ENCODE measurements around the gene ABHD12. TPM values are rescaled to one million over a fixed set of nuclear protein-coding genes. Genes with fewer than 3 reads are reported as not detected.

ABHD12 gene
- total RNA-seq, 2 donors from 2014 or later, result 54.2 to 60.6 TPM

GRCh38 chr20:25421102-25421501 lies 30.5 kb upstream of the ABHD12 start:
- Histone ChIP-seq H3K4me1 (no peaks in the 10 kb centered on the region), H3K36me3 (no peaks in the 10 kb centered on the region), H3K27me3 (no peaks in the 10 kb centered on the region), H3K4me3 (no peak overlapping the region), H3K9me3 (no peaks in the 10 kb centered on the region), H3K9ac (ENCODE audit: low read depth in 2 of 2, low read length in 2 of 2) (no peak overlapping the region), H3K27ac (no peak overlapping the region)
- TF ChIP-seq CTCF (IDR thresholded peaks at IDR 0.05), result no peak
- intact Hi-C loops (cut with DNase I), result no loop called here
- no peak for DNase-seq

DNA sequence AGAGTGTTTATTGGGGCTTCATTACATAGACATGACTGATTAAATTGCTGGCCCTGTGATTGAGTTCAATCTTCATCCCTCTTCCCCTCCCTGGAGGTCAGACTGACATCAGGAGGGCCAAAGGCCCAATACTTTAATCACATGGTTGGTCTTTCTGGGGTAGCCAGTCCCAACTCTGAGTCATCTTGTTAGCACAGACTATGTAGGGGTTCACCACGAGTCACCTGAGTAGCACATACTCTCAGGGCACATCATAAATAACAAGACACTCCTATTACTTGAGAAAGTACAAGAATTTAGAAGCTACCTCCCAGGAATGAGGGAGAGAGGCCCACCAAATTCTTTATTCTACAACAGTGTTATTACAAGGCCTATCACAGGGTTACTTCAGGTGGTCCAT lies 28.1 kb upstream of the ABHD12 start:
- intact Hi-C loops (cut with DNase I), result no loop called here
- no peak overlapping the region for H3K9ac ChIP-seq (ENCODE audit: low read depth in 2 of 2, low read length in 2 of 2)
- no peak for DNase-seq

GRCh38 chr20:25408890-25409289 lies 18.3 kb upstream of the ABHD12 start:
- Histone ChIP-seq H3K9me3 (no peaks in the 10 kb centered on the region), H3K27ac (no peak overlapping the region), H3K4me3 (no peak overlapping the region), H3K27me3 (no peaks in the 10 kb centered on the region), H3K4me1 (no peaks in the 10 kb centered on the region), H3K36me3 (no peaks in the 10 kb centered on the region), H3K9ac (ENCODE audit: low read depth in 2 of 2, low read length in 2 of 2) (no peak overlapping the region)
- intact Hi-C loops (cut with DNase I), result loop anchor here (10.0 kb wide), 1 partner anchor 344 kb away; no protein-coding TSS in a partner anchor
- no peak for TF ChIP-seq CTCF (IDR thresholded peaks at IDR 0.05)
- no peak for DNase-seq

More for the DNA sequence above, 28.1 kb upstream of the ABHD12 start:
- no peaks in the 10 kb centered on the region for H3K4me1 ChIP-seq
- no peaks in the 10 kb centered on the region for H3K36me3 ChIP-seq
- no peak overlapping the region for H3K27ac ChIP-seq
- no peaks in the 10 kb centered on the region for H3K9me3 ChIP-seq
- TF ChIP-seq CTCF (IDR thresholded peaks at IDR 0.05), result no peak
- H3K27me3 ChIP-seq, result no peaks in the 10 kb centered on the region
- no peak overlapping the region for H3K4me3 ChIP-seq

DNA sequence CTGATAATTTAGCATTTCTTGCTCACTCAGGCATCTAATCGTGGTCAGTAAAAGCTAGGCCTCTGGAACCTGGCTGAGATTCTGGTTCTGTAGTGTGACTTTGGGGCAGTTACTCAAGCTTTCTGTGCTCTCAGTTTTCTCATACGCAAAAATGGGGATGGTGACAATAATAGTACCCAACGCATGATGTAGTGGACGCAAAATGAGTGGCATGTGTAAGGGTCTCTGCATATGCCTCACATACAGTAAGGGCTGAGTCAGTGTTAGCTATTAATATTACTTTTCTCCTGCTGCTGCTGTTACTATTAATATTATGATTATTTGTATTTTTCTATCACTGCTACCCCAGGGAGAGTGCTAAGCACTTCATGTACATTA lies 17.5 kb upstream of the ABHD12 start:
- H3K4me3 ChIP-seq, result peak overlapping the region; percentile 75
- no peak for TF ChIP-seq CTCF (IDR thresholded peaks at IDR 0.05)
- no peak overlapping the region for H3K27ac ChIP-seq
- no peak for DNase-seq
- intact Hi-C loops (cut with DNase I), result loop anchor here (10.0 kb wide), 1 partner anchor 343 kb away; no protein-coding TSS in a partner anchor
- H3K27me3 ChIP-seq, result no peaks in the 10 kb centered on the region
- H3K9ac ChIP-seq (ENCODE audit: low read depth in 2 of 2, low read length in 2 of 2), result peak overlapping the region; percentile 76 to 83
- no peaks in the 10 kb centered on the region for H3K36me3 ChIP-seq
- no peaks in the 10 kb centered on the region for H3K9me3 ChIP-seq
- no peaks in the 10 kb centered on the region for H3K4me1 ChIP-seq

- intact Hi-C loops (cut with DNase I), result loop anchor here (10.0 kb wide), 1 partner anchor 343 kb away; no protein-coding TSS in a partner anchor
- no peak within 1 kb of the TSS for H3K27ac ChIP-seq
Measured at GRCh38 chr20:25407311-25408169, 16.9 kb upstream of the ABHD12 start, which contains the start of gene GINS1. Gene GINS1 (plus strand): TSS chr20:25407673. CDS start chr20:25407821, 148 bp downstream.

More at GRCh38 chr20:25407311-25408169, 16.9 kb upstream of the ABHD12 start, which contains the start of gene GINS1:
- DNase-seq, result peak; percentile 92
- no peak for TF ChIP-seq CTCF (IDR thresholded peaks at IDR 0.05)
- H3K36me3 ChIP-seq, result no peaks in the 10 kb centered on the region
- H3K4me1 ChIP-seq, result no peaks in the 10 kb centered on the region
- H3K9me3 ChIP-seq, result no peaks in the 10 kb centered on the region
- H3K9ac ChIP-seq (ENCODE audit: low read depth in 2 of 2, low read length in 2 of 2), result peak within 1 kb of the TSS; percentile 76 to 83
- no peaks in the 10 kb centered on the region for H3K27me3 ChIP-seq
- peak within 1 kb of the TSS; percentile 75 for H3K4me3 ChIP-seq
